HUES6 (cell line): ENCODE data around the gene ZNF44.

Source experiments
- H3K27ac ChIP-seq: 2 replicates; pipeline ENCODE4 v1.7.0; 2013; ENCODE audit warnings: low read depth, mild to moderate bottlenecking, low read length, inconsistent platforms
- H3K27me3 ChIP-seq: 2 replicates; pipeline ENCODE4 v1.6.1; 2013; ENCODE audit warnings: low read length; ENCODE audit not compliant: control insufficient read depth, insufficient read depth
- H3K36me3 ChIP-seq: 2 replicates; pipeline ENCODE4 v1.6.1; 2013; ENCODE audit warnings: low read length; ENCODE audit not compliant: control insufficient read depth, insufficient read depth
- H3K4me1 ChIP-seq: 2 replicates; pipeline ENCODE4 v1.6.1; 2013; ENCODE audit warnings: low read length; ENCODE audit not compliant: control insufficient read depth, insufficient read depth
- H3K4me3 ChIP-seq: 2 replicates; pipeline ENCODE4 v1.5.1; 2013; ENCODE audit warnings: low read depth, low read length
- H3K9ac ChIP-seq: one replicate; pipeline ENCODE4 v1.6.1; 2013; ENCODE audit warnings: mild to moderate bottlenecking, low read length
- H3K9me3 ChIP-seq: 2 replicates; pipeline ENCODE4 v1.6.1; 2013; ENCODE audit warnings: low read depth, low read length; ENCODE audit not compliant: control insufficient read depth, insufficient read depth

Gene ZNF44

DNA sequence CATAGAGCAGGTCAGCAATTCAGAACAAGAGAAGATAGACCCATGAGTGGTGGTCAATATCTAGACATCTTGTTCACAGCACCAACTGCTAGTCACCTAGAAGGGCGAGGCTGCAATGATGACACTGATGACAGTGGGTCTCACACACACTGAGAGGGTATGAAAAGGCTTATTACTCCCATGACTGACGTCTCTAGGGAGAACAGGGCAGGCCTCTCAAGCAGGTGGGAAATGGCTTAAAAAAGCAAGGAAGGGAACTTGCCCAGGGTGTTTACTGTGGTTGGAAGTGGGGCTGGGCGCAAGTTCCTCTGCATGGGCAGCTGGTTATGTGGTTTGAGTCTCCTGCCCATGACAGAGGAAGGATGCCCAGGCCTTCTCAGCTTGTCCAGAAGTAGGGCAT, 33.8 kb downstream of the ZNF44 start:
- Histone ChIP-seq H3K36me3 (no peaks in the 10 kb centered on the region), H3K4me3 (no peak overlapping the region), H3K9me3 (peaks cover 83% of the 10 kb centered on the region), H3K4me1 (no peaks in the 10 kb centered on the region), H3K27me3 (no peaks in the 10 kb centered on the region), H3K9ac (no peak overlapping the region), H3K27ac (no peak overlapping the region)

DNA sequence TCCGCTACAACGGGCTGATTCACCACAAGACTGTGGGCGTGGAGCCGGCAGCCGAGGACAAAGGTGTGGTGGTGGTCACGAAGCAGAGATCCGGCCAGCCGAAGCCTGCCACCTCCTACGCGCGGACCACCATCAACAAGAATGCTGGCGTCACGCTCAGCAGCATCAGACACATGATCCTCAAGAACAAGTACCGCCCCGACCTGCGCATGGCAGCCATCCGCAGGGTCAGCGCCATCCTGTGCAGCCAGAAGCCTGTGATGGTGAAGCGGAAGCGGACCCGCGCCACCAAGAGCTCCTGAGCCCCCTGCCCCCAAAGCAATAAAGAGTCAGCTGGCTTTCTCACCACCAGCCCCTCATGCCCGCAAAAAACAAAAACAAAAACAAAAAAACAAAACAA, 34.4 kb downstream of the ZNF44 start:
- H3K4me3 ChIP-seq, result no peak overlapping the region
- no peaks in the 10 kb centered on the region for H3K27me3 ChIP-seq
- no peak overlapping the region for H3K27ac ChIP-seq
- no peak overlapping the region for H3K9ac ChIP-seq
- H3K9me3 ChIP-seq, result peaks cover 80% of the 10 kb centered on the region
- no peaks in the 10 kb centered on the region for H3K36me3 ChIP-seq
- no peaks in the 10 kb centered on the region for H3K4me1 ChIP-seq

- peaks cover 76% of the 10 kb centered on the region for H3K9me3 ChIP-seq
- H3K4me1 ChIP-seq, result no peaks in the 10 kb centered on the region
- no peak overlapping the region for H3K27ac ChIP-seq
- H3K9ac ChIP-seq, result no peak overlapping the region
- no peak overlapping the region for H3K4me3 ChIP-seq
- no peaks in the 10 kb centered on the region for H3K36me3 ChIP-seq
- H3K27me3 ChIP-seq, result no peaks in the 10 kb centered on the region
Measured at GRCh38 chr19:12255372-12255771, 39.3 kb downstream of the ZNF44 start.

- Histone ChIP-seq H3K36me3 (no peaks in the 10 kb centered on the region), H3K9ac (no peak overlapping the region), H3K9me3 (peaks cover 72% of the 10 kb centered on the region)
Measured at GRCh38 chr19:12247644-12248222, 47.0 kb downstream of the ZNF44 start.

DNA sequence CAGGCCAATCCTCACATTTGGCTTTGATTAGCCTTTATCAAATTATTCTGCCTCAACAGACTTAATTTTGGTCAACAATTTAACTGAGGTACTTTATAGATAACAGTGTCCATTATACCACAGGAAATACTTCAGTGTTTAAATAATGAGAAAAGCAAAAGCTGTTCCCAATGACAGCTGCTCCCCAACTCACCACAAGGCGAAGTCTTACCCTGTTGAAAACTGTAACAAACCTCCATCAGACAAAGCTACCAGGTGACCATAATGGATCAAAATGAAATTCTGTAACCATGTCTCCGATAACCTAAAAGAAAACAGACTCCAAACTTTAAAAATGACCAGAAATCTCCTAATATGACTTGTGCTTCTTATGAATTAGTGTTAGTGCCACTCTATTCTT, 50.3 kb downstream of the ZNF44 start:
- H3K9me3 ChIP-seq, result peaks cover 59% of the 10 kb centered on the region
- H3K4me3 ChIP-seq, result no peak overlapping the region
- no peaks in the 10 kb centered on the region for H3K27me3 ChIP-seq
- H3K4me1 ChIP-seq, result no peaks in the 10 kb centered on the region
- H3K27ac ChIP-seq, result no peak overlapping the region
- H3K36me3 ChIP-seq, result no peaks in the 10 kb centered on the region
- H3K9ac ChIP-seq, result no peak overlapping the region

More at GRCh38 chr19:12247644-12248222, 47.0 kb downstream of the ZNF44 start:
- no peak overlapping the region for H3K4me3 ChIP-seq
- no peaks in the 10 kb centered on the region for H3K4me1 ChIP-seq
- no peak overlapping the region for H3K27ac ChIP-seq
- H3K27me3 ChIP-seq, result no peaks in the 10 kb centered on the region

DNA sequence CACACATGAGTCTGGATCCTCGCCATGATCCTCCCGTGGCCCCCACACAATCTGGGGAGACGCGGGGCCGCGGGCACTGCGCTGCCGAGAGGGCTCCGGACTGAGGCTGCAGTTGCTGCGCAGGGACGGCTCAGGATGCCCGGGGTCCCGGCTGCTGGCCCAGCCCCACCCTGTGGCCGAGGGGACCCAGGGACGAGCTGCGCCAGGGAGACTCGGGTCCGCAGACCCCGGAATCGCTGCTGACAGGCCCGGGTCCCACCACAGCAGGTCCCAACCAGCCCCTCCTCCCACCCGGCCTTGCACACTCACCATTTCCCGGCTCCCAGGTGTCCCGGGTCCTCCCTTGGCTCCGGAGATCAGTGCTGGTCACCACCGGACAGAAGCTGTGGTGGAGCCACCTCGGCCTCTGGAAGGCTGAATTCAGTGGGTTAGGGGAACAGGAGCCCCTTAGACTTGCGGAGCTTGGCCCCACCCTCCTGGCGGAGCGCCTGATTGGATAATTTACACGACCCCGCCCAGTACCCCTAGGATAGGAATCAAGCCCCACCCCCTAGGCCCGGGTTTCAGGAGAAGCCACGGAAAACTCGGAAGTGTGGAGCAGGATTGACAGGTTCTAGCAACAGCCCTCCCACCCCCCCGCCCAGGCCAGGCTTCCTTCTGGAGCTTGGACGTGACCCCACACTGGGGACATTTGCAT, 57.4 kb downstream of the ZNF44 start:
- Histone ChIP-seq H3K27ac (no peak overlapping the region), H3K36me3 (no peaks in the 10 kb centered on the region), H3K4me3 (no peak overlapping the region), H3K4me1 (no peaks in the 10 kb centered on the region), H3K27me3 (no peaks in the 10 kb centered on the region), H3K9ac (no peak overlapping the region), H3K9me3 (peaks cover 59% of the 10 kb centered on the region)

GRCh38 chr19:12232961-12233360, 61.7 kb downstream of the ZNF44 start:
- Histone ChIP-seq H3K36me3 (no peaks in the 10 kb centered on the region), H3K9ac (no peak overlapping the region), H3K4me1 (no peaks in the 10 kb centered on the region), H3K9me3 (peaks cover 68% of the 10 kb centered on the region), H3K27me3 (no peaks in the 10 kb centered on the region), H3K4me3 (no peak overlapping the region), H3K27ac (no peak overlapping the region)

DNA sequence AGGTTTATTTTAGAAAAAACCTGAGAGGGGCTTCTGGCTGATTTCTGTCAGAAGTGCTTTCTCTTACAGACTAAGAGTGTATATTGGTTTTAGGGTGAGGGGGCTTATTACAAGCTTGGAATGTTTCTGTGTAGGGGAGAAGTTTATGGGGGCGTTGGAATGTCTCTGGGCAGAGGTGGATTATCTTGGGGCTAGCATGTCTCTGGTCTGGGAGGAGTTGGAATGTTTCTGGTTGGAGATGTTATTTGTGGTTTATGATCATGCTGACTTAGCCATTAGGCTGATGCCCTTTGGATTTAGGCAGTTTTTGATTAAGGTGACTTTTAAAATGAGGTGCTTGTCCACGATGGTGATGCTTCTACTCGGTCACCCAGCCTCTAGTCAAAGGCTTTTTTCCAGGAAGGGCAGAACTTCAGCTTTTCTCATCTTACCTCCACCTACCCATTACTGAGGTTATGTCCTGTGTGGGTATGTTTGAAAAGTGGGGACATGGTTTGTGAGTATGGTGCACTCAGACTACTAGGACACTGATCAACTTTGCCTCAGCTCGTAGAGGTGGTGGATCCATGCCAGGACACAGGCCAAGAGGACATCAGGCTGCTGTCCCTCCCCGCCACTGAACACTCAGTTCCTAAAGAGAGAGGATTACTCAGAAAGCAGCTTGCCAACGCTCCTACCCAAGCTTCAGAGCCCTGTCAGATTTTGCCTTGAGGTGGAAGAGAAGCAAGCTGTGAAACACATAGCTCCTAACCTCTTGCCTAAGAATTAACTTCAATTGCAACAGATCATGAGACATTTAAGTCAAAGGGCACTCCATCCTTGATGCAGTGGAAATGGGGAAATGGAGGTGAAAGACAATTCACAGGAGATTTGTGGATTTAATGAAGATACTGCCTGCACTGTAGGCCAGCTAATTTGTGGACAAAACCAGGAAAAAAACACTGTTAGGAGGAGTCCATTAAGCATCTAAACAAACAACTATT, 63.6 kb downstream of the ZNF44 start:
- Histone ChIP-seq H3K9me3 (peaks cover 64% of the 10 kb centered on the region), H3K27ac (no peak overlapping the region), H3K27me3 (no peaks in the 10 kb centered on the region), H3K4me3 (no peak overlapping the region), H3K9ac (no peak overlapping the region), H3K36me3 (no peaks in the 10 kb centered on the region), H3K4me1 (no peaks in the 10 kb centered on the region)

- Histone ChIP-seq H3K4me3 (no peak overlapping the region), H3K27ac (no peak overlapping the region), H3K9me3 (peaks cover 63% of the 10 kb centered on the region), H3K9ac (no peak overlapping the region), H3K36me3 (no peaks in the 10 kb centered on the region), H3K4me1 (no peaks in the 10 kb centered on the region), H3K27me3 (no peaks in the 10 kb centered on the region)
Measured at GRCh38 chr19:12229990-12230389, 64.7 kb downstream of the ZNF44 start.

- no peak overlapping the region for H3K4me3 ChIP-seq
- H3K9ac ChIP-seq, result no peak overlapping the region
- H3K27ac ChIP-seq, result no peak overlapping the region
- peaks cover 73% of the 10 kb centered on the region for H3K9me3 ChIP-seq
- H3K27me3 ChIP-seq, result no peaks in the 10 kb centered on the region
- no peaks in the 10 kb centered on the region for H3K4me1 ChIP-seq
- no peaks in the 10 kb centered on the region for H3K36me3 ChIP-seq
Measured at GRCh38 chr19:12224676-12225075, 70.0 kb downstream of the ZNF44 start.
